Heart left ventricle (tissue), 13 donors: ENCODE results near the gene DNAL1.

Experiments used
- CTCF ChIP-seq, 12 donors: fragments of 200-600 bp; sonication (generic) in 4 of 12; IDR thresholded peaks; one replicate each; pipeline versions ENCODE4 v1.5.0 to v1.8.0; 2018 to 2022; ENCODE audit warnings: antibody characterized with exemption in 12 of 12, mild to moderate bottlenecking in 5 of 12
- POLR2A ChIP-seq, 2 donors: fragments of 450-650 bp; IDR thresholded peaks; one replicate each; pipeline ENCODE4 v1.6.1; 2017; ENCODE audit warnings: antibody characterized with exemption in 2 of 2, mild to moderate bottlenecking in 2 of 2, moderate library complexity in 2 of 2
- donor health status: ischemic (EF 13 %, LVEDD 7.1; RV severe dilation, severe dysfunction).
- donor health status: DM: no; HTN: yes; CAD: no.
- donor health status: DM: no; HTN: no; CAD: no.
- donor health status: ischemic (EF 25% LVEDD 6.9; RV normal size, moderate dysfunction).
- donor health status: ischemic (EF 25% LVEDD 5.7; RV mildly dilated, moderate dysfunction).
- donor health status: ischemic (EF 35%, LVEDD 5.7; RV mildly dilated, moderate dysfunction).
- donor health status: nonischemic (EF 11% LVEDD 7.7; RV severe dilation, severe dysfunction).
- donor health status: DM: yes; HTN: yes; CAD: no.
- donor health status: PGD.
- donor health status: ischemic (EF 29% LVEDD 5.4; RV normal size, mild dysfunction).
- donor health status: nonischemic (EF 23%, LVEDD 6.1; RV moderate dilation, normal function).

GRCh38 chr14:73686901-73687300 is 42.1 kb downstream of the DNAL1 start:
- TF ChIP-seq CTCF (IDR thresholded peaks at IDR 0.05) (no peak), POLR2A (IDR thresholded peaks at IDR 0.05) (no peak)
